ENCODE results near the gene FBXO5. TPM values are rescaled to one million over a fixed set of nuclear protein-coding genes. Genes with fewer than 3 reads are reported as not detected.
A peak's percentile ranks its signal among the peaks of the same experiment; 100 is the strongest.
"Not testable (repeated sequence)": the region's sequence is repeated elsewhere in the genome, so short reads cannot be mapped to it uniquely, and the experiment has no call there.

The FBXO5 gene
- total and polyA plus RNA-seq, 4 donors = 1.5 to 32.1 (median 1.8) TPM

DNA sequence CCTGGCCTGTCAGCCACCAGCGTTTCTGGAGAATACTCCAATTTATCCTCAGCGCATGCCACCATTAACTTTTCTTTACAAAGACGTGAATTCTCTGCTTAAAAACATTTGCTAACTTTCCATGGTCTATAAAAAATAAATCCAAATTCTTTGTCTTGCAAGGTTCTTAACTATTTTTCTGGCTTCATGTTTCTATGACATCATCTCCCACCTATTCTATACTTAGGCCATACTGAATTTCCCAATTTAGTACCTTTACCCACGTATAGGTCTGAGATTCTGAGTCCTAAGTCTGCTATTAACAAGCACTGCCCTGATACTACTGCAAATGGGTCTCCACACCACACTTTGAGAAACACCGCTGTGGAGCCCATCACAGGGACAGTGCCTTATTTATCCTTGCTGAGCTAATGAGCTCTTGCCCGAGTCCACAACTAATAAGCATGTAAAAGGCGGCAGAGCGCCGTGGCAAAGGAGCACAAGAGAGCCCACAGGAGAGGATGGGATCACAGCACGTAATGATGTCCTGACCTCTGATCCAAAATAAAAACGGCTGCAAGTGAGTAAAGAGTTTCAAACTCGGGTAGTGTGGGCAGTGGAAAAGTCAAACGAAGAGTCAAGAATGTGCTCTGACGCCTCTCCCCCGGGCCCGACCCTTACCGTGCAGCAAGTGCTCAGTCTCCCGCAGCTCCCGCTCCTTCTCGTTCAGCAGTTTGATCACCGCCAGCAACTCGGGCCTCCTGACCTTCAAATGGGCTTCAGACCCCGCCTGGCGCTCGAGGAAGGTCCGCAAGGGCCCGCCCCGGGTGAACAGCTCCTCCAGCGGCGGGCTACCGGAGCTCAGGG is 19.1 kb upstream of the FBXO5 start:
- Histone ChIP-seq H3K4me3 (ENCODE audit: low read depth in 1 of 3, low read length in 3 of 3) (peak overlapping the region; percentile 94 to 100 (median 99)), H3K36me3 (ENCODE audit: control insufficient read depth in 4 of 4, insufficient read depth in 3 of 4, low read depth in 1 of 4, low read length in 3 of 4) (peaks cover 0 to 7% (median 6%) of the 10 kb centered on the region in 4 donors), H3K9ac (ENCODE audit: low read depth in 1 of 2, low read length in 2 of 2) (peak overlapping the region; percentile 67 to 68), H3K4me1 (ENCODE audit: control insufficient read depth in 4 of 4, insufficient read depth in 4 of 4, low read length in 3 of 4) (peaks cover 5 to 29% (median 13%) of the 10 kb centered on the region in 4 donors), H3K9me3 (ENCODE audit: control insufficient read depth in 4 of 4, low read length in 3 of 4) (no peaks in the 10 kb centered on the region), H3K27me3 (ENCODE audit: control insufficient read depth in 4 of 4, insufficient read depth in 4 of 4, low read length in 3 of 4) (no peaks in the 10 kb centered on the region), H3K27ac (ENCODE audit: low read depth in 1 of 2, low read length in 2 of 2) (peak overlapping the region; percentile 86 to 91)
- DNase-seq (ENCODE audit: low spot score) = peak; percentile 49
- WGBS = 3% methylated on average over 25 of the region's 31 CpGs
- TF ChIP-seq, protein P1, sequence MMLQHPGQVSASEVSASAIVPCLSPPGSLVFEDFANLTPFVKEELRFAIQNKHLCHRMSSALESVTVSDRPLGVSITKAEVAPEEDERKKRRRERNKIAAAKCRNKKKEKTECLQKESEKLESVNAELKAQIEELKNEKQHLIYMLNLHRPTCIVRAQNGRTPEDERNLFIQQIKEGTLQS (IDR thresholded peaks at IDR 0.05) = no peak
- TF ChIP-seq EGR1 (IDR thresholded peaks at IDR 0.05; ENCODE audit: low read depth in 2 of 2) (no peak), REST (IDR thresholded peaks at IDR 0.05) (no peak), ZBTB33 (IDR thresholded peaks at IDR 0.05) (no peak), GABPA (IDR thresholded peaks at IDR 0.05 in 1 of 2, conservative IDR thresholded peaks at IDR 0.05 in 1 of 2) (no peak)

DNA sequence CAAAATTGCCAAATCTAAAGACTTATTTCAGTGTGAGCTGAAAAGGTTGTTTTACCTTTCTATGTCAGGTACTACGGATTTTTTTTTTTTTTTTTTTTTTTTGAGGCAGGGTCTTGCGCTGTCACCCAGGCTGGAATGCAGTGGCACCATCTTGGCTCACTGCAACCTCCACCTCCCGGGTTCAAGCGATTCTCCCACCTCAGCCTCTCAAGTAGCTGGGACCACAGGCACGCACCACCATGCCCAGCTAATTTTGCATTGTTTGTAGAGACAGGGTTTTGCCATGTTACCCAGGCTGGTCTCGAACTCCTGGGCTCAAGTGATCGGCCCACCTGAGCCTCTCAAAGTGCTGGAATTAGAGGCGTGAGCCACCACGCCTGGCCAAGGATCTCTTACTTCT is 17.9 kb upstream of the FBXO5 start:
- H3K27me3 ChIP-seq (ENCODE audit: control insufficient read depth in 4 of 4, insufficient read depth in 4 of 4, low read length in 3 of 4); H3K9ac ChIP-seq (ENCODE audit: low read depth in 1 of 2, low read length in 2 of 2); H3K27ac ChIP-seq (ENCODE audit: low read depth in 1 of 2, low read length in 2 of 2); DNase-seq (ENCODE audit: low spot score); H3K4me3 ChIP-seq (ENCODE audit: low read depth in 1 of 3, low read length in 3 of 3); H3K9me3 ChIP-seq (ENCODE audit: control insufficient read depth in 4 of 4, low read length in 3 of 4): not testable (repeated sequence)
- H3K4me1 ChIP-seq (ENCODE audit: control insufficient read depth in 4 of 4, insufficient read depth in 4 of 4, low read length in 3 of 4) = peaks cover 5 to 29% (median 13%) of the 10 kb centered on the region in 4 donors
- WGBS = 97% methylated on average over 9 of the region's 9 CpGs
- H3K36me3 ChIP-seq (ENCODE audit: control insufficient read depth in 4 of 4, insufficient read depth in 3 of 4, low read depth in 1 of 4, low read length in 3 of 4) = peaks cover 0 to 13% (median 8%) of the 10 kb centered on the region in 4 donors

DNA sequence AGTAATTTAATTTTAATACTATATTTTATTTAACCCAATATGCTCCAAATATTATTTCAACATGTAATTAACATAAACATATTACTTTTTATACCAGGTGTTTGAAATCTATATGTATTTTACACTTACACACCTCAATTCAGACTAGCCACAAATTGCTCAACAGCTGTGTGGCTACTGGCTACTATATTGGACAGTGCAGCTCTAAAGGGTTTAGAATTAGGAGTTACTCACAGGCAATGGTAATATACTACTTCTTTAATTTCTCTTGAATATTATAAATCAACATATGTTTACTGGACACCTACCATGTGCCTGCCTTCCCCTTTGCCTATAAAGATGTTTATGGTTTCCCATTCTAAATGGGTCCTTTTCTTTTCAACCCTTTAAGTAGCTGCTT is 17.4 kb upstream of the FBXO5 start:
- no peak overlapping the region for H3K9ac ChIP-seq (ENCODE audit: low read depth in 1 of 2, low read length in 2 of 2)
- H3K4me3 ChIP-seq (ENCODE audit: low read depth in 1 of 3, low read length in 3 of 3) = no peak overlapping the region
- H3K36me3 ChIP-seq (ENCODE audit: control insufficient read depth in 4 of 4, insufficient read depth in 3 of 4, low read depth in 1 of 4, low read length in 3 of 4) = peaks cover 0 to 14% (median 8%) of the 10 kb centered on the region in 4 donors
- no peak for DNase-seq (ENCODE audit: low spot score)
- no peaks in the 10 kb centered on the region for H3K27me3 ChIP-seq (ENCODE audit: control insufficient read depth in 4 of 4, insufficient read depth in 4 of 4, low read length in 3 of 4)
- no peaks in the 10 kb centered on the region for H3K9me3 ChIP-seq (ENCODE audit: control insufficient read depth in 4 of 4, low read length in 3 of 4)
- H3K4me1 ChIP-seq (ENCODE audit: control insufficient read depth in 4 of 4, insufficient read depth in 4 of 4, low read length in 3 of 4) = peaks cover 5 to 29% (median 13%) of the 10 kb centered on the region in 4 donors
- TF ChIP-seq, protein P2, sequence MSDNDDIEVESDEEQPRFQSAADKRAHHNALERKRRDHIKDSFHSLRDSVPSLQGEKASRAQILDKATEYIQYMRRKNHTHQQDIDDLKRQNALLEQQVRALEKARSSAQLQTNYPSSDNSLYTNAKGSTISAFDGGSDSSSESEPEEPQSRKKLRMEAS (IDR thresholded peaks at IDR 0.05) = no peak
- TF ChIP-seq ZBTB33 (IDR thresholded peaks at IDR 0.05) (no peak), SP1 (IDR thresholded peaks at IDR 0.05) (no peak), RXRA (IDR thresholded peaks at IDR 0.05) (no peak), HNF4G (IDR thresholded peaks at IDR 0.05) (no peak)
- TF ChIP-seq, protein P3, sequence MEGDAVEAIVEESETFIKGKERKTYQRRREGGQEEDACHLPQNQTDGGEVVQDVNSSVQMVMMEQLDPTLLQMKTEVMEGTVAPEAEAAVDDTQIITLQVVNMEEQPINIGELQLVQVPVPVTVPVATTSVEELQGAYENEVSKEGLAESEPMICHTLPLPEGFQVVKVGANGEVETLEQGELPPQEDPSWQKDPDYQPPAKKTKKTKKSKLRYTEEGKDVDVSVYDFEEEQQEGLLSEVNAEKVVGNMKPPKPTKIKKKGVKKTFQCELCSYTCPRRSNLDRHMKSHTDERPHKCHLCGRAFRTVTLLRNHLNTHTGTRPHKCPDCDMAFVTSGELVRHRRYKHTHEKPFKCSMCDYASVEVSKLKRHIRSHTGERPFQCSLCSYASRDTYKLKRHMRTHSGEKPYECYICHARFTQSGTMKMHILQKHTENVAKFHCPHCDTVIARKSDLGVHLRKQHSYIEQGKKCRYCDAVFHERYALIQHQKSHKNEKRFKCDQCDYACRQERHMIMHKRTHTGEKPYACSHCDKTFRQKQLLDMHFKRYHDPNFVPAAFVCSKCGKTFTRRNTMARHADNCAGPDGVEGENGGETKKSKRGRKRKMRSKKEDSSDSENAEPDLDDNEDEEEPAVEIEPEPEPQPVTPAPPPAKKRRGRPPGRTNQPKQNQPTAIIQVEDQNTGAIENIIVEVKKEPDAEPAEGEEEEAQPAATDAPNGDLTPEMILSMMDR (IDR thresholded peaks at IDR 0.05; ENCODE audit: low read depth, low read length, missing input control) = no peak
- no peak overlapping the region for H3K27ac ChIP-seq (ENCODE audit: low read depth in 1 of 2, low read length in 2 of 2)

DNA sequence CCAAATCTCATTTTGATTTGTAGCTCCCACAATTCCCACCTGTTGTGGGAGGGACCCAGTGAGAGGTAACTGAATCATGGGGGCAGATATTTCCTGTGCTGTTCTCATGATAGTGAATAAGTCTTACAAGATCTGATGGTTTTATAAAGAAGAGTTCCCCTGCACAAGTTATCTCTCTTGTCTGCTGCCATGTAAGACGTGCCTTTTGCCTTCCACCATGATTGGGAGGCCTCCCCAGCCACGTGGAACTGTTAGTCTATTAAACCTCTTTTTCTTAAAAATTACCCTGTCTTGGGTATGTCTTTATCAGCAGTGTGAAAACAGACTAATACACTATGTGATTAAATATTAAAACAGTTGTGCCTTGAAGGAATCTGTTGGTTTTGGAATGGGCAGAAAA is 16.7 kb upstream of the FBXO5 start:
- H3K27ac ChIP-seq (ENCODE audit: low read depth in 1 of 2, low read length in 2 of 2) = not testable (repeated sequence)
- peaks cover 5 to 29% (median 13%) of the 10 kb centered on the region in 4 donors for H3K4me1 ChIP-seq (ENCODE audit: control insufficient read depth in 4 of 4, insufficient read depth in 4 of 4, low read length in 3 of 4)
- 86% methylated on average over 2 of the region's 2 CpGs for WGBS

More for the DNA sequence above, 16.7 kb upstream of the FBXO5 start:
- not testable (repeated sequence) for H3K9ac ChIP-seq (ENCODE audit: low read depth in 1 of 2, low read length in 2 of 2); DNase-seq (ENCODE audit: low spot score); H3K4me3 ChIP-seq (ENCODE audit: low read depth in 1 of 3, low read length in 3 of 3); H3K9me3 ChIP-seq (ENCODE audit: control insufficient read depth in 4 of 4, low read length in 3 of 4); H3K27me3 ChIP-seq (ENCODE audit: control insufficient read depth in 4 of 4, insufficient read depth in 4 of 4, low read length in 3 of 4)
- peaks cover 0 to 14% (median 8%) of the 10 kb centered on the region in 4 donors for H3K36me3 ChIP-seq (ENCODE audit: control insufficient read depth in 4 of 4, insufficient read depth in 3 of 4, low read depth in 1 of 4, low read length in 3 of 4)
